ENCODE data around the gene SND1. TPM values are rescaled to one million over a fixed set of nuclear protein-coding genes. Genes with fewer than 3 reads are reported as not detected.

The SND1 gene
- total RNA-seq, 1 experiment from 2014 or later: 139 TPM

DNA sequence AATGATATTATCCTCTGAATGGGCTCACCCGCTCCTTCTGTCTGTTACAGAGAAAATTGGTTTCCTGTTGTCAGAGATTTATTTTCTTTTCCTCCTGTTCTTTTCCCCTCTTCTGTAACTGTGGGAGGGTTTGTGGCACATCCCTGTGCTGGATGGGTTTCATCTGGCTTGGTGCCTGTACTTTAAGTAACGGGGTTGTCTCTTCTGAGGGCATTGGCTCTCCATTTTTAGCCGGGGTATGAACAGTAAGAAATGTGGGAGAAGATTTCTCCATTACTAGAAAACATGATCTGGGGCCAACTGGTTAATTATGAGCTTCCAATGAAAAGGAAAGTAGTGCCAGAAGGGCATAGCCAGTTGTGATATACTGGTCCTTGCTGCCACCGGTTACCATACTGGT, 142.6 kb downstream of the SND1 start:
- no peak overlapping the region for H3K9ac ChIP-seq (ENCODE audit: low read length)
- H3K27ac ChIP-seq (ENCODE audit: low read length): no peak overlapping the region
- TF ChIP-seq, protein P1, sequence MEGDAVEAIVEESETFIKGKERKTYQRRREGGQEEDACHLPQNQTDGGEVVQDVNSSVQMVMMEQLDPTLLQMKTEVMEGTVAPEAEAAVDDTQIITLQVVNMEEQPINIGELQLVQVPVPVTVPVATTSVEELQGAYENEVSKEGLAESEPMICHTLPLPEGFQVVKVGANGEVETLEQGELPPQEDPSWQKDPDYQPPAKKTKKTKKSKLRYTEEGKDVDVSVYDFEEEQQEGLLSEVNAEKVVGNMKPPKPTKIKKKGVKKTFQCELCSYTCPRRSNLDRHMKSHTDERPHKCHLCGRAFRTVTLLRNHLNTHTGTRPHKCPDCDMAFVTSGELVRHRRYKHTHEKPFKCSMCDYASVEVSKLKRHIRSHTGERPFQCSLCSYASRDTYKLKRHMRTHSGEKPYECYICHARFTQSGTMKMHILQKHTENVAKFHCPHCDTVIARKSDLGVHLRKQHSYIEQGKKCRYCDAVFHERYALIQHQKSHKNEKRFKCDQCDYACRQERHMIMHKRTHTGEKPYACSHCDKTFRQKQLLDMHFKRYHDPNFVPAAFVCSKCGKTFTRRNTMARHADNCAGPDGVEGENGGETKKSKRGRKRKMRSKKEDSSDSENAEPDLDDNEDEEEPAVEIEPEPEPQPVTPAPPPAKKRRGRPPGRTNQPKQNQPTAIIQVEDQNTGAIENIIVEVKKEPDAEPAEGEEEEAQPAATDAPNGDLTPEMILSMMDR (conservative IDR thresholded peaks at IDR 0.05; ENCODE audit: low read depth, low read length): no peak
- TF ChIP-seq EZH2 (IDR thresholded peaks at IDR 0.05; ENCODE audit: low read length, unreplicated experiment) (no peak), EZH2phosphoT487 (IDR thresholded peaks at IDR 0.05; ENCODE audit: borderline replicate concordance, low read length) (no peak)
- H3K79me2 ChIP-seq (ENCODE audit: low read length): peaks cover 55% of the 10 kb centered on the region
- no peak for DNase-seq
- H4K20me1 ChIP-seq (ENCODE audit: low read length): peaks cover 24% of the 10 kb centered on the region
- ATAC-seq: no peak
- intact Hi-C loops (cut with micrococcal nuclease): no loop called here
- no TSS peak for BruUV-seq (replicated peaks)
- H3K4me1 ChIP-seq (ENCODE audit: insufficient read depth, low read length): no peaks in the 10 kb centered on the region
- no peaks in the 10 kb centered on the region for H3K9me2 ChIP-seq (replicated peaks; ENCODE audit: low read length)
- H3K9me3 ChIP-seq (ENCODE audit: low read length): no peaks in the 10 kb centered on the region
- H2AFZ ChIP-seq (ENCODE audit: low read length): no peak overlapping the region
- H3K36me3 ChIP-seq (ENCODE audit: low read depth, low read length): no peaks in the 10 kb centered on the region; the same call in 1 of the 2 replicates
- no peak overlapping the region for H3K4me3 ChIP-seq (ENCODE audit: low read length)
- no peaks in the 10 kb centered on the region for H3K27me3 ChIP-seq (ENCODE audit: low read length)
- H3F3A ChIP-seq (ENCODE audit: low read length, unreplicated experiment): no peaks in the 10 kb centered on the region
- POLR2A ChIA-PET (ENCODE audit: unreplicated experiment): no interaction called here
- CTCF ChIA-PET: no interaction called here
- no peak overlapping the region for H3K4me2 ChIP-seq (ENCODE audit: low read length)

DNA sequence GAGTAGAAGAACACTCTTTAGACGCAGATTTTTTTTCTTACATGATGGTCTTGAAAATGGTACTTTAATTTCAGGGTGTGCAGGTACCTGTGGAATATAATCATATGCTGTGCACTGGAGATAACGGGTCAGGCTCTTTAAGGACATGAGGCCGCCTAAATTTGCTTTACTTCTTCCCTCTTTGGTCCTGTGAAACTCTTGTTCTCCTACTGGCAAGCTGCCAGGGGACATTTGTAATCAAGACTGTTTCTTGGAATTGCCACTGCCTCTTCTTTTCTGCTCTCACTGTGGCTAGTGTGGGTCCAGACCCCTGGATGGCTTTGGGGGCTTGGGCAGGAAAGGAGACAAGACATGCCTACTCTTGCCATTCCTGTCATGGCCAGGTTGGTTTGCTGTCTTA, 146.0 kb downstream of the SND1 start:
- CTCF ChIA-PET: no interaction called here
- Histone ChIP-seq H3K4me1 (ENCODE audit: insufficient read depth, low read length) (no peaks in the 10 kb centered on the region), H3K4me3 (ENCODE audit: low read length) (no peak overlapping the region), H3K9me3 (ENCODE audit: low read length) (no peaks in the 10 kb centered on the region), H3K9me2 (replicated peaks; ENCODE audit: low read length) (no peaks in the 10 kb centered on the region), H4K20me1 (ENCODE audit: low read length) (peaks cover 20% of the 10 kb centered on the region), H3K79me2 (ENCODE audit: low read length) (peaks cover 55% of the 10 kb centered on the region), H3K36me3 (ENCODE audit: low read depth, low read length) (no peaks in the 10 kb centered on the region), H3K4me2 (ENCODE audit: low read length) (no peak overlapping the region), H3F3A (ENCODE audit: low read length, unreplicated experiment) (no peaks in the 10 kb centered on the region), H2AFZ (ENCODE audit: low read length) (no peak overlapping the region), H3K27ac (ENCODE audit: low read length) (no peak overlapping the region), H3K9ac (ENCODE audit: low read length) (no peak overlapping the region), H3K27me3 (ENCODE audit: low read length) (no peaks in the 10 kb centered on the region)
- ATAC-seq (no peak), DNase-seq (no peak)
- TF ChIP-seq, protein P1 (conservative IDR thresholded peaks at IDR 0.05; ENCODE audit: low read depth, low read length): no peak
- TF ChIP-seq EZH2phosphoT487 (IDR thresholded peaks at IDR 0.05; ENCODE audit: borderline replicate concordance, low read length): no peak
- POLR2A ChIA-PET (ENCODE audit: unreplicated experiment): no interaction called here
- BruUV-seq (replicated peaks): no TSS peak
- intact Hi-C loops (cut with micrococcal nuclease): no loop called here

DNA sequence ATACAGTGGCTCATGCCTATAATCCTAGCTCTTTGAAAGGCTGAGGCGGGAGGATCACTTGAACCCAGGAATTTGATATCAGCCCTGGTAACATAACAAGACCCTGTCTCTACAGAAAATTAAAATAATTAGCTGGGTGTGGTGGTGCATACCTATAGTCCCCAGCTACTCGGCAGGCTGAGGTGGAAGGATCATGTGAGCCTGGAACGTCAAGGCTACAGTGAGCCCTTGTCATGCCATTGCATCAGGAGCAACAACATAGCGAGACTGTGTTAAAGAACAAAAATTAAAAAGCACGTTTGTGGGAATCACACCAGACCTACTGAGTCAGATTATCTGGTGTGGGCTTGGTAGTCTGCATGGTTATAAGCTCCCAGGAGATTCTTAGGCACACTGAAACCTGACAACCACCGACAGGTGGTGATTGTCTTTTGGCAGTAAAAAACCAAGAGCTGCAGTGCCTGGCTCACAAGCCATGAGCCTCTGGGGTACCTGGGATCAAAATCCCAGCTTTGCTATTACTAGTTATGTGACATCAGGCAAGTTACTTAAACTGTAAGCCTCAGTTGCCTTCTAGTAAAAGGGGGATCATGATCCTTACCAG, 146.9 kb downstream of the SND1 start:
- ATAC-seq: no peak
- BruUV-seq (replicated peaks): no TSS peak
- Histone ChIP-seq H4K20me1 (ENCODE audit: low read length) (peaks cover 16% of the 10 kb centered on the region), H3K4me2 (ENCODE audit: low read length) (no peak overlapping the region), H3K9me2 (replicated peaks; ENCODE audit: low read length) (no peaks in the 10 kb centered on the region), H3K27ac (ENCODE audit: low read length) (no peak overlapping the region), H3K27me3 (ENCODE audit: low read length) (no peaks in the 10 kb centered on the region), H3K36me3 (ENCODE audit: low read depth, low read length) (no peaks in the 10 kb centered on the region), H3K9me3 (ENCODE audit: low read length) (no peaks in the 10 kb centered on the region), H2AFZ (ENCODE audit: low read length) (no peak overlapping the region), H3K79me2 (ENCODE audit: low read length) (peaks cover 47% of the 10 kb centered on the region), H3F3A (ENCODE audit: low read length, unreplicated experiment) (no peaks in the 10 kb centered on the region), H3K9ac (ENCODE audit: low read length) (no peak overlapping the region), H3K4me3 (ENCODE audit: low read length) (no peak overlapping the region), H3K4me1 (ENCODE audit: insufficient read depth, low read length) (no peaks in the 10 kb centered on the region)
- no peak for DNase-seq
- intact Hi-C loops (cut with micrococcal nuclease): no loop called here
- CTCF ChIA-PET: no interaction called here
- TF ChIP-seq, protein P1 (conservative IDR thresholded peaks at IDR 0.05; ENCODE audit: low read depth, low read length): no peak
- TF ChIP-seq EZH2phosphoT487 (IDR thresholded peaks at IDR 0.05; ENCODE audit: borderline replicate concordance, low read length) (no peak), EZH2 (IDR thresholded peaks at IDR 0.05; ENCODE audit: low read length, unreplicated experiment) (no peak)
- POLR2A ChIA-PET (ENCODE audit: unreplicated experiment): no interaction called here

Measured in PC-3 (cell line).